GM19035 (cell line): Measurements from ENCODE around the gene JAK1.
"Not testable (repeated sequence)": the region's sequence is repeated elsewhere in the genome, so short reads cannot be mapped to it uniquely, and the experiment has no call there.

Experiments
- ATAC-seq: cut with Tn5 transposase; IDR thresholded peaks from one replicate; pipeline ENCODE4 v1.9.1; 2021; ENCODE audit not compliant: unreplicated experiment

JAK1 gene

GRCh38 chr1:64950284-64950809 lies 16.0 kb downstream of the JAK1 start:
- ATAC-seq = no peak

GRCh38 chr1:64948905-64949833 lies 17.2 kb downstream of the JAK1 start:
- ATAC-seq = no peak

GRCh38 chr1:64948216-64948615 lies 18.1 kb downstream of the JAK1 start:
- ATAC-seq = no peak

- ATAC-seq = no peak
Measured at GRCh38 chr1:64946916-64947315, 19.4 kb downstream of the JAK1 start.

GRCh38 chr1:64944913-64945312 lies 21.4 kb downstream of the JAK1 start:
- ATAC-seq = no peak

- ATAC-seq = no peak
Measured at GRCh38 chr1:64942675-64943074, 23.7 kb downstream of the JAK1 start.

GRCh38 chr1:64942118-64942517 lies 24.2 kb downstream of the JAK1 start:
- no peak for ATAC-seq

- ATAC-seq = no peak
Measured at GRCh38 chr1:64941461-64942117, 24.8 kb downstream of the JAK1 start.

GRCh38 chr1:64940025-64940424 lies 26.3 kb downstream of the JAK1 start:
- ATAC-seq = no peak

GRCh38 chr1:64938991-64939390 lies 27.4 kb downstream of the JAK1 start:
- no peak for ATAC-seq

GRCh38 chr1:64936956-64937355 lies 29.4 kb downstream of the JAK1 start:
- no peak for ATAC-seq

GRCh38 chr1:64935551-64936155 lies 30.7 kb downstream of the JAK1 start:
- no peak for ATAC-seq

- ATAC-seq = no peak
Measured at GRCh38 chr1:64934878-64935275, 31.5 kb downstream of the JAK1 start.

- no peak for ATAC-seq
Measured at GRCh38 chr1:64934115-64934877, 32.1 kb downstream of the JAK1 start.

GRCh38 chr1:64933296-64934070 lies 32.9 kb downstream of the JAK1 start:
- ATAC-seq = no peak

- ATAC-seq = no peak
Measured at GRCh38 chr1:64932962-64933295, 33.4 kb downstream of the JAK1 start.

- not testable (repeated sequence) for ATAC-seq
Measured at GRCh38 chr1:64930640-64931039, 35.7 kb downstream of the JAK1 start.

- ATAC-seq = no peak
Measured at GRCh38 chr1:64929221-64929620, 37.1 kb downstream of the JAK1 start.

- ATAC-seq = no peak
Measured at GRCh38 chr1:64928325-64928724, 38.0 kb downstream of the JAK1 start.

GRCh38 chr1:64925594-64925993 lies 40.8 kb downstream of the JAK1 start:
- ATAC-seq = no peak
